Measurements from ENCODE around the gene SEL1L3. TPM values are rescaled to one million over a fixed set of nuclear protein-coding genes. Genes with fewer than 3 reads are reported as not detected.

SEL1L3 gene
- total and polyA plus RNA-seq, 12 donors, result 1.7 to 23.7 (median 4.9) TPM

GRCh38 chr4:25776795-25777194 lies 86.0 kb downstream of the SEL1L3 start:
- TF ChIP-seq POLR2A (IDR thresholded peaks at IDR 0.05), result no peak
- TF ChIP-seq, protein P1, sequence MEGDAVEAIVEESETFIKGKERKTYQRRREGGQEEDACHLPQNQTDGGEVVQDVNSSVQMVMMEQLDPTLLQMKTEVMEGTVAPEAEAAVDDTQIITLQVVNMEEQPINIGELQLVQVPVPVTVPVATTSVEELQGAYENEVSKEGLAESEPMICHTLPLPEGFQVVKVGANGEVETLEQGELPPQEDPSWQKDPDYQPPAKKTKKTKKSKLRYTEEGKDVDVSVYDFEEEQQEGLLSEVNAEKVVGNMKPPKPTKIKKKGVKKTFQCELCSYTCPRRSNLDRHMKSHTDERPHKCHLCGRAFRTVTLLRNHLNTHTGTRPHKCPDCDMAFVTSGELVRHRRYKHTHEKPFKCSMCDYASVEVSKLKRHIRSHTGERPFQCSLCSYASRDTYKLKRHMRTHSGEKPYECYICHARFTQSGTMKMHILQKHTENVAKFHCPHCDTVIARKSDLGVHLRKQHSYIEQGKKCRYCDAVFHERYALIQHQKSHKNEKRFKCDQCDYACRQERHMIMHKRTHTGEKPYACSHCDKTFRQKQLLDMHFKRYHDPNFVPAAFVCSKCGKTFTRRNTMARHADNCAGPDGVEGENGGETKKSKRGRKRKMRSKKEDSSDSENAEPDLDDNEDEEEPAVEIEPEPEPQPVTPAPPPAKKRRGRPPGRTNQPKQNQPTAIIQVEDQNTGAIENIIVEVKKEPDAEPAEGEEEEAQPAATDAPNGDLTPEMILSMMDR (IDR thresholded peaks at IDR 0.05), result no peak
- Histone ChIP-seq H3K4me1 (replicated peaks in 1 of 2) (no peaks in the 10 kb centered on the region), H3K27ac (no peak overlapping the region), H3K27me3 (peaks cover 6% of the 10 kb centered on the region), H3K36me3 (replicated peaks in 1 of 2) (no peaks in the 10 kb centered on the region), H3K9me3 (replicated peaks in 1 of 3) (no peaks in the 10 kb centered on the region), H3K4me3 (no peak overlapping the region)
- DNase-seq, result no peak
- intact Hi-C loops (cut with DNase I), result no loop called here

GRCh38 chr4:25775166-25775565 lies 87.6 kb downstream of the SEL1L3 start:
- 87 to 90% (median 88%) methylated on average over 2 of the region's 2 CpGs for WGBS, 4 donors
- TF ChIP-seq POLR2A (IDR thresholded peaks at IDR 0.05), result no peak
- TF ChIP-seq, protein P1 (IDR thresholded peaks at IDR 0.05), result no peak
- intact Hi-C loops (cut with DNase I), result no loop called here

DNA sequence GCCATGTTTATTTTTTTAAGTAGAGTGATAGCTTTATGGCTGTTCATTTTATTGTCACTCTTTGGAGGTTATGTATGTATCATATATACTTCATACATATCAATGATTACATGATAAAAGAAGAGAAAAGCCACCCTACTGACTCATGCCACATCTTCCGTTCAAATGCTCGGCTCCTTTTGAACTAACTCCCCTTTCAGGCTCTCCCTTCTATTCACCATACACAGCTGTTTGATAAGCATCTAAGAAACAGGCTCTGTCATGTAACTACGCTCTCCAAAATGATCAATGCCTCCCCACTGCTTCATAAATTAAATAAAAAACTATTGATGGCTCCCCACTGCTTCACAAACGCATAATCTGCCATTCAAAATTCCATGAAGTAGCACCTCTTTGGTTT lies 89.4 kb downstream of the SEL1L3 start:
- Histone ChIP-seq H3K9me3 (replicated peaks in 1 of 3) (no peaks in the 10 kb centered on the region), H3K36me3 (replicated peaks in 1 of 2) (no peaks in the 10 kb centered on the region), H3K27ac (no peak overlapping the region), H3K4me1 (replicated peaks in 1 of 2) (no peaks in the 10 kb centered on the region), H3K27me3 (peaks cover 6% of the 10 kb centered on the region), H3K4me3 (no peak overlapping the region)
- TF ChIP-seq POLR2A (IDR thresholded peaks at IDR 0.05), result no peak
- TF ChIP-seq, protein P1 (IDR thresholded peaks at IDR 0.05), result no peak
- intact Hi-C loops (cut with DNase I), result no loop called here
- WGBS, 4 donors, result 89 to 94% (median 91%) methylated on average over 4 of the region's 4 CpGs
- no peak for DNase-seq

More at GRCh38 chr4:25775166-25775565, 87.6 kb downstream of the SEL1L3 start:
- no peaks in the 10 kb centered on the region for H3K36me3 ChIP-seq (replicated peaks in 1 of 2)
- no peak for DNase-seq
- H3K27me3 ChIP-seq, result peaks cover 6% of the 10 kb centered on the region
- H3K4me3 ChIP-seq, result no peak overlapping the region
- H3K9me3 ChIP-seq (replicated peaks in 1 of 3), result no peaks in the 10 kb centered on the region
- no peak overlapping the region for H3K27ac ChIP-seq
- H3K4me1 ChIP-seq (replicated peaks in 1 of 2), result no peaks in the 10 kb centered on the region

DNA sequence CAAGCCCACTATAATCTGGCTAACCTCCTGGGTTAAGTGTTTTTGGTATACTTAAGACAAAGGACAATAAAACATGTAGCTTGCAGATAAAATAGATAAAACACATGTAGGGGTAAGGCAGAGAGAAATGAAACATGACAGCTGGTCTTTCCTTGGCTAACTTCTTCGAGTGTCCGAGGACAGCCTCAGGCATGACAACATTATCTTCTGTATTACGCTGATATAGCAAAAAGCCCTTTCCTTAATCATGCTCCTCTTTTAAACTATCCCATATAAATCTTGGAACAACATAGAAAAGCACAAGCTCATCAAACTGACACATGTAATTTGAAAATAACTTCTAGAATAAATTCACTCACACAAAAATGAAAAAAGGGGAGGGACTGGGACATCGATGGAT lies 91.1 kb downstream of the SEL1L3 start:
- no peak overlapping the region for H3K27ac ChIP-seq
- H3K4me3 ChIP-seq, result no peak overlapping the region
- 63 to 74% (median 68%) methylated on average over 4 of the region's 4 CpGs for WGBS, 4 donors
- TF ChIP-seq, protein P1 (IDR thresholded peaks at IDR 0.05), result no peak
- TF ChIP-seq POLR2A (IDR thresholded peaks at IDR 0.05), result no peak
- intact Hi-C loops (cut with DNase I), result no loop called here
- DNase-seq, result no peak
- no peaks in the 10 kb centered on the region for H3K4me1 ChIP-seq (replicated peaks in 1 of 2)
- H3K36me3 ChIP-seq (replicated peaks in 1 of 2), result no peaks in the 10 kb centered on the region
- no peaks in the 10 kb centered on the region for H3K9me3 ChIP-seq (replicated peaks in 1 of 3)
- H3K27me3 ChIP-seq, result peaks cover 6% of the 10 kb centered on the region
